ENCODE data around the gene PRAC2.

PRAC2 gene

GRCh38 chr17:48734333-48735061 lies 11.5 kb downstream of the PRAC2 start:
- no peak for DNase-seq (ENCODE audit: low read depth)

DNA sequence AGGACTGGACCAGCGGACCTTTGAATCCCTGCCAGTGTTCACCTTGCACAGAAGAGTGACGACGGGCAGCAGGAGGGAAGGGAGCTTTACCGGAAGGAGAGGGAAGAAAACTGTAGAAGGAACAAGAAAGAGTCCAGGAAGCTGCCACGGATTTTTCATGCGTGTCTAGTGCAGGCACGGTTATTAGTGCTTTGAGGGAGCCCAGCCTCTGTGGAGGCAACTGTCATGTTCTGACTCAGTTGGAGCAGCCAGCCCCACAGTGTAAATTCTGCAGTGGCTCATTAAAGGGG lies 12.0 kb downstream of the PRAC2 start:
- no peak for DNase-seq (ENCODE audit: low read depth)

GRCh38 chr17:48737330-48738043 lies 14.5 kb downstream of the PRAC2 start:
- no peak for DNase-seq (ENCODE audit: low read depth)

DNA sequence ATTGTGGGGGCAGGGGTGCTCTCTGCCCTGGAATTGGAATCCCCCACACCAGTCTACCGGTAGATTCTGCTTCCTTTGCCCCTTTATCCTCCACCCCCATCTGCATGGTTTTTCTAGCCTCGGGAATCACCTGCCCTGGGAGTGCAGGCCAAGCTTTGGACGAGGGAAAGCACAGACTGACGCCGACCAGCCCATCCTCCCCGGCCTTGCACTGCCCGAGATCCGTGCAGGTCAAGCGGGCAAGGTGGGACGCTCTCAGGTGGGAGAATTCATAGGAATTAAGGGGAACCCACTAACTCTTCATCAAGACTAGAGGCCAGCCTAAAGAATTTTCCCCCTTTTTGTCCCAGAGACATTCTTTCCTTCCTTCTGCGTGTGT lies 15.4 kb downstream of the PRAC2 start:
- DNase-seq (ENCODE audit: low read depth): no peak

- no peak for DNase-seq (ENCODE audit: low read depth)
These were observed 16.0 kb downstream of the PRAC2 start for GRCh38 chr17:48738803-48739526.

DNA sequence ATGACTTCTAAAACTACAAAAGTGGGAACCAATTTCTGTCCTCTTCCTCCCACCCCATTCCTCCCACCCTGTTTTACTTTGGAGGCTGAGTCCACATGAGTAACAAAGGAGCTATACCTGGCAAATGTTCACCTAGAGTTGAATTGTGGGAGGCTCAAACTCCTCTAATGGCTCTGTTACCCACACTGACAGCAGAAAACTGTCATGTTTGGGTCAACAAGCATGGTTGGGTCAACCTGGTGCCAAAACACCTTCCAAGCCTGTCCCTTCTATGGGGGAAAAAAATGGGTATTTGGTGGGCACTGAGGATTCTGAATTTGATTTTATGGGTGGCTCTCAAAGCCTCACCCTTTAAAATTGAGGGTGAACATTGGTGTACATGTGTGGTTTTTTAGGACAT lies 17.6 kb downstream of the PRAC2 start:
- DNase-seq (ENCODE audit: low read depth): no peak

GRCh38 chr17:48745381-48746275 lies 22.6 kb downstream of the PRAC2 start:
- DNase-seq (ENCODE audit: low read depth): no peak

DNA sequence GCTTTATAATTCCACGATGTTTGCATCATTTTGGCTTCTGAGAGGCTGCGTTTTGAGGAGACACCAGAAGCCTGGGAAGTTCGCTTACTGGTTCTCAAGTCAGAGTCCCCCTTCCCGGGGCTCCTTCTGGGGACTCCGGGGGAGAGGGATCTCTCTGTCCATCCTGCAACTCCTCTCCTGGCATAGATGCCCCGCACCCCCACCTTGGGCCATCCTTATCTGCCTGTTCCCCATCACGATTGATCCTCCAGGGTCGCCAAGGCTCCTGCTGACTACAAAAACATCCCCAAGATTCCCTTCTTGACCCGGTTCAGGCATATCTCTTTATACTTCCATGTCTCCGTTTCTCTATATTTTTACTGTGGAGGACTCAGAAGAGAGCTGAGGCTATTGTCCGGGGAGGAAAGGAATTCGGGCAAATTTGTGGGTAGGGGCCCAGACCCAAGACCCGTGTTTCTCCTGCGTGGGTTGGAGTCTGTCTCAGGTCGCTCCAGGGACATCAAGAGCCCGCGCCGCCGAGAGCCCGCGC lies 24.0 kb downstream of the PRAC2 start:
- no peak for DNase-seq (ENCODE audit: low read depth)

GRCh38 chr17:48747445-48748363 lies 24.7 kb downstream of the PRAC2 start:
- no peak for DNase-seq (ENCODE audit: low read depth)

DNA sequence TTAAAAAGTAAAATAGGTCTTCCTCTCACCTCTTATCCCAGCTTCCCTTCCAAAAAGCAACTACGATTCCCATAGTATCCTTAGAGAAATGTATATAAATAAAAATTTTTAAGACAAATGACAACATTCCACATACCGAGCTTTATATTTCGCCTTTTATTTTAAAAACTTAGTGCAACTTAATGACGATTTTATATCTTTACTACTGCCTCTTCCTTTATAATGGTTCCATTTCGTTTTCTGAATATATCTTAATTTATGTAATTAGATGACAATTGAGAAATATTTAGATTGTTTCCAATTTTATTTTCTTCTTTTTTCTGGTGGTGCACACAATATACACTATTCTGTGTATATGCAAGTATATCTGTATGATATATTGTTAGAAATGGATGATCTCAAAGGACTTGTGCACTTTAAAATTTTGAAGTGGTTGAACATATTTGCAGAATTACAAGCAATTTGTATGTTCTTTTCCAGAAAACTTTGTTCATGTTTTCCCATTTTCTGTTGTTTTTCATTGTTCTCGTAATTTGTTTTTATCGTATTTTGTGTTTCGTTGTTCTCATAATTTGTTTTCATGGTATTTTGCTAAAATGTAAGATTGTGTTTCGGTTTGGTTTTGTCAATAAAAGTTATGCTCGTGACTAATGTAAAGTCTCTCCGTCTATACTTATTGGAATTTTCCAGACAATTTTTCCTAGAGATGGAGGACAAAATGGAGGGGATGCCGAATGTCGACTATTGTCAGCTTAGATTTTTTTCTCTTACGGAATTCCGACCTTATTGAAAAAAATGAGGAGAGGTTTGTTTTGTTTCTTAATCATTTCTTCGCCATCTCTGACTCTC lies 26.0 kb downstream of the PRAC2 start:
- DNase-seq (ENCODE audit: low read depth): no peak

DNA sequence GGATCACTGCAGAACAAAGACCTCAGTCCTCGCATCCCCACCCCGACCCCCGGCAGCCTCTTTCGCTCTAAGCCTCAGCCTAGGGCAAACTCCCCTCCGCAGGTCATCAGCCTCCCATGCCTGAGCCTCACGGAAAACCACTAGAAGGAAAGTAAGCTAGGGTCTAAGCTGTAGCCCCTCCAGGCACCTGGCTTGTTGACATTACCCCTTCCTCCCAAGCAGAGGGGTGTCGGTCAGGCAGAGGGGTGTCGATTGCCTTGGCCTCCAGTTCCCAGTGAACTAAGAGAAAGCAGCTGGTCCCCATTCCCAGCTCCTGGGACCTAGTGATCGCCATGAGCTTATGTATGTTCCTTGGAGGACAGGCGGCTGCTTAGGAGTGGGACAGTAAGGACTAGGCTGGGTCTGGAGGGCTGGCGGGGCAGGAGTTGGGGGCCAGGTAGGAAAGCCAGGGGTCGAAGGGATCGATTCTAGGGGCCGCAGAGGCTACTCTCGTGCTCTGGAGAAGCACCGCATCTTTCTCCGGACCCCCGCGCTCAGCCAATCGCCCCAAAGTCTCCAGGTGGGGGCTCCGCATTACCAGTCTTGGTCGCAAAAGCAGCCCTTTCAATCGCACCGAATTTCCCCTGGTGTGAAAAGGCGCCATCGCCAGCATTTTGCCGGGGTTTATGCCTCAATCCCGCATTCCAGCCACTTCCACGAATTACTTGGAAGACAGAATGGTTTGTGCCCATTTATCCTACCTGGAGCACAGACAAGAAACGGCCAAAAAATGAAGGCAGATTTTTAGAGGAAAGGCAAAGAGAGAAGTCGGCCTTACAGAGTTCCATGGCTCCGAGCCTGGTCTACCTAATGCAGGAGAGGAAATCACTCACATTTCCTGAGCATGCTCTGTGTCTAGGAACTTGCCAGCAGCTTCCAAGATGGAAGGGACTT lies 26.9 kb downstream of the PRAC2 start:
- no peak for DNase-seq (ENCODE audit: low read depth)

DNA sequence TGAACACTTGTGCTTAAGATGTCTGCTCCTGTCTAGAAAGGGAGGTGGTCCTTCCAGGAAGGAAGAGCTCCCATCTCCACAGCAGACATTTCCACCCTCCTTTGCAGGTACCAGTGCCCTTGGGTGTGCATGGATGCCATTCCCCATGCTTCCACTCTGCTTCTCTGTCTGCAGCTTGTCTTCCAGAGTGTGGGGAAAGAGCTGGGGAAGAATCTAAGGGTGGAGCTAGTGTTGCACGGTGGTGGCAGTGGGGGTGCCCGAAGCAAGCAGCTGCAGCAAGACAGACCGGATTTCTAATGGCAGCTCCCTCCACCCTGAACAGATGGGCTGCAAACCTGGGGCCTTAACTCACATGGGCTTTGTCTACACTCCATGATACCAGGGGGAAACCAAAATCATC lies 28.2 kb downstream of the PRAC2 start:
- DNase-seq (ENCODE audit: low read depth): no peak

DNA sequence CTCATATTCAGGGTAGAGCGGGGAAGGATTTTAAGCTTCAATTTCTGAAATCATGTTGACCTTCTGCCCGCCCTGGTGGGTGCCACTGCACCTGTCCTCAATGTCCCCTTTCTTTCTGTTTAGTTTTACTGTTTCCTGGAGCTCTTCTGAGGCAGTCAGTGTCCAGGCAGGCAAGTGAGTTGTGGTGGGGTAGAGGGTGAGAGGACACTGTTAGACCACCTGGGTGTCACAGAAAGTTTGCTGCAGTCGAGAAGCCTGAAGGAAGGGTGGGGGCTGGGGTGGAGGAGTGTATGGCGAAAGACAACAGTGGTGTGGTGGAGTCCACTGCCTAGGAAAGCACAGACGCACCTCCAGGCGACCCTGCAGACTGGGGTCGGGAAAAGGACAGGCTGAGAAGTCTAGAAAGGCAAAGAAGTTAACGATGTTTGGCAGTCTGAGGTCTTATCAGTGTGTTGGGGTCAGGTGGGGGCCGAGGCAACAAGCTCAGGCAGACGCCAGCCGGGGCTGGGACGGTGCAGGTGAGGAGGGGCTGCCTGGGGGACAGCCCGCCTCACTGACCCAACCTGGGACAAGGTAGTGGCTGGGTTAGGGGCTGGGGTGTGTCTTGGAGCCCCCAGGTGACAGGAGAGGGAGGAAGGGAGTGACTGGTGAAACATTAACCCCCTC lies 28.9 kb downstream of the PRAC2 start:
- DNase-seq (ENCODE audit: low read depth): no peak

- no peak for DNase-seq (ENCODE audit: low read depth)
These were observed 29.7 kb downstream of the PRAC2 start for GRCh38 chr17:48752399-48753288.

- DNase-seq (ENCODE audit: low read depth): no peak
These were observed 31.0 kb downstream of the PRAC2 start for GRCh38 chr17:48753794-48754499.

DNA sequence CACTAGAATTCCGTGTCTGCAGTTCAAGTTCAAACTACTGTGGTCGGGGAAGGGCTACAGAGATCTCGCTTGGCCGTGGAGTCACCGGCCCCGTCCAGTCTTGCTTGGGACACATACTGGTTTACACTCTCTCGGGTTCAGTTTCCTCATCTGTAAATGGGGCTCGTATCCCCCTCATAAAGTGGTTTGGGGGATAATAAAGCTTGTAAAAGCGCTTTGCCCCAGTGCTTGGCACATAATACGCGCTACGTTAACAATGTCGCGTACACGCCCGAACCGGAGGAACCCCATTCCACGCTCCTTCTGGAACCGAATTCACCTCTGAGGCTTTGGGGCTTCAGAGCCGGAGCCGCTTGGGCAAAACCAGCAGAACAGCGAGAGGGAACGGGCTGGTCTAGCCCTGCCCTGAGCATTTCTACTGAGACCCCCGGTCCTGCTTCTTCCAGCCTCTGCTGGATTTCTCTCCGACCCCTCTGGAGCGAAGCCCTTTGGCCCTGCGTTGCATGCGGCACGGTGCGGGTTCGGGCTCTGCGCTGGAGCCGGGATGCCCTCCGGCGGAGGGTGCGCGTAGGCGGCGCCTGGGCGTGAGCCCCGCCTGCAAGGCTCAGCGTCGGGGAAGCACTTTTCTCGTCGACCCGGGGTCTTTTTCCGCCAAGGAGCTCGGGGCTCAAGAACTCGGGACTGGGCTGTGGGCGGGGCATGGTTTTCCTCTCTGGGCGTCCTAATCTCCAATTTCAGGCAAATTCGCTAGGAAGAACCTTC lies 31.7 kb downstream of the PRAC2 start:
- no peak for DNase-seq (ENCODE audit: low read depth)

Data from activated T-helper 1 cell treated with Interleukin-2 at 50 U/mL for 16 hours (primary cell).